Stimulated activated CD4-positive, alpha-beta T cell treated with anti-CD3 and anti-CD28 coated beads, Interleukin-4, amount 100 ng/mL, for 24 hours (primary cell): ENCODE data around the gene GUCY2C.

Experiments
- DNase-seq: peaks from one replicate; pipeline ENCODE4 v3.0.0-alpha.2; 2020

GUCY2C gene

GRCh38 chr12:14567351-14568162 is 128.8 kb downstream of the GUCY2C start, which contains the start of gene PLBD1:
Gene PLBD1 (minus strand): TSS chr12:14567883. CDS start chr12:14567696, 187 bp downstream.
- DNase-seq: no peak

- no peak for DNase-seq
Observed at GRCh38 chr12:14564336-14564959, 132.0 kb downstream of the GUCY2C start.

GRCh38 chr12:14563046-14563445 is 133.4 kb downstream of the GUCY2C start:
- DNase-seq: no peak
